Vagina (tissue), 2 donors: ENCODE results near the gene SMS. TPM values are rescaled to one million over a fixed set of nuclear protein-coding genes. Genes with fewer than 3 reads are reported as not detected.
"Not testable (repeated sequence)": the region's sequence is repeated elsewhere in the genome, so short reads cannot be mapped to it uniquely, and the experiment has no call there.

Source experiments
- DNase-seq, 2 donors: peaks; one replicate each; pipeline ENCODE4 v3.0.0-alpha.2; 2017; ENCODE audit errors: extremely low spot score in 2 of 2
- H3K27ac ChIP-seq: fragments of 200-600 bp; sonication (generic); one replicate; pipeline ENCODE4 v1.5.1; 2019
- H3K27me3 ChIP-seq: fragments of 200-600 bp; sonication (generic); one replicate; pipeline ENCODE4 v1.5.1; 2019
- H3K36me3 ChIP-seq, 2 donors: fragments of 200-600 bp; sonication (generic); one replicate each; pipeline ENCODE4 v1.5.1; 2017 to 2019
- H3K4me1 ChIP-seq: fragments of 200-600 bp; sonication (generic); one replicate; pipeline ENCODE4 v1.5.1; 2019
- H3K4me3 ChIP-seq, 2 donors: fragments of 200-600 bp; sonication (generic); 1 replicate in 1 of 2; 2 replicates in 1 of 2; pipeline ENCODE4 v1.5.1; 2016 to 2019
- H3K9me3 ChIP-seq: fragments of 200-600 bp; sonication (generic); one replicate; pipeline ENCODE4 v1.5.1; 2019
- CTCF ChIP-seq, 3 experiments: fragments of 450-650 bp in 2 of 3; fragments of 200-600 bp in 1 of 3; sonication (generic) in 1 of 3; IDR thresholded peaks; one replicate each; pipeline ENCODE4 v1.5.1; 2017 to 2019; ENCODE audit warnings: antibody characterized with exemption in 3 of 3, mild to moderate bottlenecking in 2 of 3, moderate library complexity in 2 of 3
- POLR2A ChIP-seq, 2 donors: fragments of 450-650 bp; IDR thresholded peaks; one replicate each; pipeline ENCODE4 v1.6.1; 2017; ENCODE audit warnings: antibody characterized with exemption in 2 of 2, mild to moderate bottlenecking in 2 of 2, moderate library complexity in 2 of 2
- POLR2AphosphoS5 ChIP-seq, 2 donors: sonication (generic); formaldehyde crosslinking; IDR thresholded peaks; one replicate each; pipeline ENCODE4 v1.9.0; 2017; ENCODE audit warnings: antibody characterized with exemption in 2 of 2, mild to moderate bottlenecking in 2 of 2, low read depth in 1 of 2; ENCODE audit not compliant: insufficient read depth in 1 of 2
- intact Hi-C: fragments of 100-400 bp; cut with DNase I; formaldehyde crosslinking; loops from one replicate; pipeline ENCODE4 v1.15.1; 2023
- total RNA-seq: library from RNA; depleted of rRNA; stranded (reverse); fragments of >200 nt; gene quantifications from one replicate; pipeline ENCODE4 v1.2.3, GENCODE V29; 2016

SMS gene
- total RNA-seq, 1 donor from 2014 or later: 36.8 TPM

GRCh38 chrX:21948897-21949578, 8.5 kb downstream of the SMS start:
- no peak overlapping the region for H3K27ac ChIP-seq
- intact Hi-C loops: no loop called here
- no peaks in the 10 kb centered on the region for H3K9me3 ChIP-seq
- H3K27me3 ChIP-seq: no peaks in the 10 kb centered on the region
- H3K4me3 ChIP-seq: no peak overlapping the region
- H3K4me1 ChIP-seq: peaks cover 22% of the 10 kb centered on the region
- TF ChIP-seq POLR2AphosphoS5 (IDR thresholded peaks at IDR 0.05; ENCODE audit: insufficient read depth in 1 of 2, low read depth in 1 of 2) (no peak), CTCF (IDR thresholded peaks at IDR 0.05) (no peak), POLR2A (IDR thresholded peaks at IDR 0.05) (no peak)
- no peak for DNase-seq
- H3K36me3 ChIP-seq: no peaks in the 10 kb centered on the region

GRCh38 chrX:21949689-21950088, 9.2 kb downstream of the SMS start:
- no peak for DNase-seq
- Histone ChIP-seq H3K27ac (no peak overlapping the region), H3K9me3 (no peaks in the 10 kb centered on the region), H3K4me3 (no peak overlapping the region), H3K27me3 (no peaks in the 10 kb centered on the region), H3K4me1 (peaks cover 25% of the 10 kb centered on the region), H3K36me3 (no peaks in the 10 kb centered on the region)
- TF ChIP-seq CTCF (IDR thresholded peaks at IDR 0.05): no peak
- TF ChIP-seq POLR2A (IDR thresholded peaks at IDR 0.05): no peak
- TF ChIP-seq POLR2AphosphoS5 (IDR thresholded peaks at IDR 0.05; ENCODE audit: insufficient read depth in 1 of 2, low read depth in 1 of 2): no peak
- intact Hi-C loops: no loop called here

- peaks cover 22% of the 10 kb centered on the region for H3K4me1 ChIP-seq
- intact Hi-C loops: not testable (repeated sequence)
- peak in 1 of 2 donors; percentile 29 for DNase-seq
Observed at GRCh38 chrX:21950557-21950956, 10.0 kb downstream of the SMS start.

GRCh38 chrX:21952624-21953023, 12.1 kb downstream of the SMS start:
- no peak for DNase-seq
- H3K27me3 ChIP-seq: no peaks in the 10 kb centered on the region
- H3K4me3 ChIP-seq: no peak overlapping the region
- peaks cover 3% of the 10 kb centered on the region for H3K4me1 ChIP-seq
- no peaks in the 10 kb centered on the region for H3K36me3 ChIP-seq
- intact Hi-C loops: no loop called here
- no peak overlapping the region for H3K27ac ChIP-seq
- TF ChIP-seq POLR2A (IDR thresholded peaks at IDR 0.05) (no peak), CTCF (IDR thresholded peaks at IDR 0.05) (no peak), POLR2AphosphoS5 (IDR thresholded peaks at IDR 0.05; ENCODE audit: insufficient read depth in 1 of 2, low read depth in 1 of 2) (no peak)
- no peaks in the 10 kb centered on the region for H3K9me3 ChIP-seq

More at GRCh38 chrX:21950557-21950956, 10.0 kb downstream of the SMS start:
- not testable (repeated sequence) for H3K27me3 ChIP-seq, H3K9me3 ChIP-seq, H3K36me3 ChIP-seq, H3K27ac ChIP-seq, H3K4me3 ChIP-seq

- H3K4me3 ChIP-seq, DNase-seq, intact Hi-C loops, H3K27me3 ChIP-seq, H3K9me3 ChIP-seq, H3K36me3 ChIP-seq, H3K27ac ChIP-seq, H3K4me1 ChIP-seq: not testable (repeated sequence)
Observed at GRCh38 chrX:21953195-21953830, 12.8 kb downstream of the SMS start.
